H4 (cell line): ENCODE measurements around the gene ANKRD13D. TPM values are rescaled to one million over a fixed set of nuclear protein-coding genes. Genes with fewer than 3 reads are reported as not detected.
"Not testable (repeated sequence)": the region's sequence is repeated elsewhere in the genome, so short reads cannot be mapped to it uniquely, and the experiment has no call there.

ENCODE experiments used
- DNase-seq: peaks from one replicate; pipeline ENCODE4 v3.0.0-alpha.2; 2015; ENCODE audit warnings: low spot score
- total RNA-seq: library from RNA; depleted of rRNA; stranded (reverse); fragments of >200 nt; shearing (Covaris generic); gene quantifications from 2 replicates; pipeline ENCODE4 v1.2.3, GENCODE V29; 2014; rRNA removed

Gene ANKRD13D
- 5.6 and 6.1 TPM in 2 replicates for total RNA-seq

GRCh38 chr11:67289226-67289650 is at the start of gene ANKRD13D:
ANKRD13D (plus strand) TSS chr11:67289303; CDS start chr11:67289461, 158 bp downstream.
- DNase-seq: no peak

GRCh38 chr11:67239783-67240575 is 49.1 kb upstream of the ANKRD13D start:
- DNase-seq: peak; percentile 98

DNA sequence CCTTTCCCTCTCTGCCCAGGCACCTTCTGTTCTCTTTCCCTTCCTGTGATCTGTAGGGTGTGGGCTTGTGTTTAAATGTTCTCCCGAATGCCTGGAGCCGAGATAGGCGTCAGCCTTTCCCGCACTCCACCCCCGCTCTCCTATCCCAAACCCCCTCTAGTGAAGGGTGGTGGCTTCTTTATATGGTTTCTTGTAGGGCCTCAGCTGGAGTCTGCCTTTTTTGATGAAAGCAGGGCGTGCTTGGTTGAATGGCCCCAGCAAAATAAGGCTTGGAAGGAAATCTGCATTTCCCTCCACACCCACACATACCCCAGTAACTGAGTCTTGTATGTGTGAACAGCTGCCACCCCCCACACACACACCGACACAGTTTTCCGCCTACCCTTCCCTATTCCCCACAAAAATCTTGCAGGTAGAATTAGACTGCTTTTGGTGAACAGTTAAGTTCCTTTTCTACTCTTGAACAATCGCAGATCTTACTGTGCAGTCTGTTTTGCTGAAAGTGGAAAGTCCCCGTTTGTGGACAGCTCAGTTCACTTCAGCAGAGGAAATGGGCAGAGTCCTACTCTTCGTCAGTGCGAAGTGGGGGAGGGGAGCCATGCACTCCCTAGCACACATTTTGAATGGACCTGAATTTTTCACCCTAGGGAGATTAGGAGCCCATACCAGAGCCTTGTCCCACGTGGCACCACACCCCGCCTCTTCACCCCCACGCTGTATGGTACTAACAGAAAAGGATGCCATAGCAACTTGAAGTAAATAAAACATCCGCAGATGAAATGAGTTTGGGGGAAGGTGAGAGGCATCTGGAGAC is 48.3 kb upstream of the ANKRD13D start:
- peak; percentile 50 for DNase-seq

- no peak for DNase-seq
These were observed 46.6 kb upstream of the ANKRD13D start for GRCh38 chr11:67242548-67242947.

DNA sequence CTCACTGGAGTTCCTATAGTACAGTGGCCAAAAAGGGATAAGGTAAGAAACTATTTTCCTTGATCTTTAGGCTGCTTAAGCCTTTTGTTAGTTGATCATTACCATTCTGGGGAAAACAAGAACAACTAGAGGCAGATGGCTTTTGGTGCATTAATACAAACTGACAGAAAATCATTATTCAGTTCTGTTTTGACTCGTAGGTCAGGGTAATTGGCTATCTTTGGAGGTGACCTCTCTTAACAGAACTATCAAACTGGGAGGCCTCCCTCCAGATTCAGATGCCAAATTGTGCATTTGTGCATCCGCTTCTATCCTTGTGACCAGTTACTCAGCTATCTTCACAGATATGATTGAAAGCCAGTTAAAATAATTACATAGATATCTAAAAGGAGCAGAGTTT is 46.1 kb upstream of the ANKRD13D start:
- no peak for DNase-seq

DNA sequence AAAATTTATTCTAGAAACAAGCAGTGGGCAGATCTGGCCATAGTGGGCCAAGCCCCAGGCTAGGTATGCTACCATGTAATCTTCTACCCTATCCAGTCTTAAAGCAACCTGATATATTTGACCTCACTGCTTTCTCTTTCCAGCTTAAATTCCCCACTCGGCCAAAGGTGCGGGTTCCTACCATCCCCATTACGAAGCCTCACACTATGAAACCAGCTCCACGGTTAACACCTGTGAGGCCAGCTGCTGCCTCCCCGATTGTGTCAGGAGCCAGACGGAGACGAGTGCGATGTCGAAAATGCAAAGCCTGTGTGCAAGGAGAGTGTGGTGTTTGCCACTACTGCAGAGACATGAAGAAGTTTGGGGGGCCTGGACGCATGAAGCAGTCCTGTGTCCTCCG is 44.1 kb upstream of the ANKRD13D start:
- DNase-seq: no peak

GRCh38 chr11:67247946-67248550 is 41.1 kb upstream of the ANKRD13D start:
- no peak for DNase-seq

DNA sequence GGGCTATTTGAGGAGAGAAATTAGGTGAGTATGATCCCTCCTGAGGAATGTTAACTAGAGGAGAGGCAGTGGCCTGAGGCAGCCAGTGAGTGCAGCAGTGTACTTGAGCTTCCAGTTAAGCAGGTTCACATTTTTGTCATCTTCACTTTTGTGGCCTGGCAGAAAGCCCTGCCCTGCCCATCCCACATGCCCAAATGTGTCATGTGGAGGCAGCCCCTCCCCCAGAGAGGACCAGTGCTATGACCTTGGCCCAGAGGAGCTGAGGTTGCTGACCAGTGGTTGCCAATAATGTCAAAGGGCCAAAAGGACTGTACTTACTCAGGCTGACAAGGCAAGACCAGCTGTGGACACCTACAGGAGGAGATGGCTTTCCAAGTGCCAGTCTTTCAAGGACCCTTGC is 40.5 kb upstream of the ANKRD13D start:
- no peak for DNase-seq

GRCh38 chr11:67250059-67251043 is 38.8 kb upstream of the ANKRD13D start:
- DNase-seq: no peak

DNA sequence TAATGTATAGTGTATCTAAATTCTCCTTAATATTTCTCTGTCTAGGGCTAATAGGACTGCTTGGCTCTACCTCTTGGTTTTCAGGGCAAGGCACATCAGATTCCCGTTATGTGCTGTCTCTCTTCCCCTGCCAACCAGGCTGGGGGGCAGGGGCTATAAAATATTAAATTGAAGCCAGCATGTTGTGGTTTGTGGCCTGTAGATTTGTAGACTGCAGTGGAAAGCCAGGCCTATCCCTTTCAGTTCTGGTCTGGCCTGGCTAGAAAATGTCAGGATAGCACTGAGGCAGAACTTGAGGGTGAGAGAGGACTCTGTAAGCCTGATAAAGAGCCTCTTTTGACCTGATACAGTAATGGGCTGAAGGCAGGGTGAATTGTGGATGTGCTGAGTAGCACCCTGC is 37.3 kb upstream of the ANKRD13D start:
- DNase-seq: no peak

DNA sequence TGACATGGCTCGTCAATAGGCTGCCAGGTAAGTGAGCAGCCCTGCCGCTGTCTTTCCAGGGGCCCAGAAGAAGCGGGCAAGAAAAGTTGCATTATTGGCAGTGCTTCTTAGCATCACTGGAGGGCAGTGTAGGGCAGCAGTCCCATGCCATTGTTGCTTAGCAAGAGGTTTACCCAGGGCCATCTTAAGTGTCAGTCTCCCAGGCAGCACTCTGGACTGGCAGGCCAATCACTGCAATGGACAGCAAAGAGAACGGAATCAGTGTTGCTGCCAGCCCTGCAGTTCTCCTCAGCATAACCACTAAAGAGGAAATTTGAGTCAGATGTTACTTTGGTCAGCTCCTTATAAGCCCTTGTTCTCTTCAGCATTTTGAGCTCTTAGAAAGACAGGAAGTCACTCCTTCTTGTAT is 36.3 kb upstream of the ANKRD13D start:
- no peak for DNase-seq

DNA sequence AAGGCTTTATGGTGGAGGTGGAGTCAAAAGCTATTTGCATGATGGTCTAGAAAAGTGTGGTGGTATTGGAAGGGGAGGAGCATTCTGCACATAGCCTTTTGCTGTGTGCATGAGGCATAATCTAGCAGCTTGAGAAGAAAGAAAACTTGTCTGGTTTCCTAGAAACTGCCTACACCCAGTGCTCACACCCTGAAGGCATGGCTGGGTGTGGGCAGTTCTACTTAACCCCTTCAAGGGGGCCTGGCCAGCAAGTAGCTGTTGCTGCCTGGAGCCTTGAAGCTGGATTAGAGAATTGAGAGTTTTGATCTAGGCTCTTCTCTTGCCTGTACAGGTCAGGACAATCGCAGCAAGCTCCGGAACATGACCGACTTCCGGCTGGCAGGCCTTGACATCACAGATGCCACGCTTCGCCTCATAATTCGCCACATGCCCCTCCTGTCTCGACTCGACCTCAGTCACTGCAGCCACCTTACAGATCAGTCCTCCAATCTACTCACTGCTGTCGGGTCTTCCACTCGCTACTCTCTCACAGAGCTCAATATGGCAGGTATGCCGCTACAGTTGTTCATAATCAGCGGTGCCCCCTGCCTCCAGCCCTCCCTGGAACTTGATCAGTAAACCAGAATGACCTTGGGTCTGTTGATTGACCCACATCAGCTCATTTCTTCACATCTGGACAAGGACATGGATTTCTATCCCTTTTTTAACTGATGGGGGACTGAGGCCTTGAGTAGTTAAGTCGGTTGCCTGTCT is 35.1 kb upstream of the ANKRD13D start:
- DNase-seq: no peak

DNA sequence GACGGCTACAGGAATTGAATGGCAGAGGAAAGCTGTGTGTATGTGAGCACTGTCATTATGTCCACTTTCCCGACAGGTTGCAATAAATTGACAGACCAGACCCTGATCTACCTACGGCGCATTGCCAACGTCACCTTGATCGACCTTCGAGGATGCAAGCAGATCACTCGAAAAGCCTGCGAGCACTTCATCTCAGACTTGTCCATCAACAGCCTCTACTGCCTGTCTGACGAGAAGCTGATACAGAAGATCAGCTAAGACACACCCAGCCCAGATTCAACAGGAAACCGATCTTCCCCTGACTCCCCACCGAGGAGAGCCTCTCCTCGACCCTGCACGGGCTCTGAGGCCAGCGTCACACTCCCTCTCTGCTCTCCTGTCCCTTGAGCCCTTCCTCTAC is 34.3 kb upstream of the ANKRD13D start:
- no peak for DNase-seq

GRCh38 chr11:67255353-67255752 is 33.8 kb upstream of the ANKRD13D start:
- DNase-seq: no peak

DNA sequence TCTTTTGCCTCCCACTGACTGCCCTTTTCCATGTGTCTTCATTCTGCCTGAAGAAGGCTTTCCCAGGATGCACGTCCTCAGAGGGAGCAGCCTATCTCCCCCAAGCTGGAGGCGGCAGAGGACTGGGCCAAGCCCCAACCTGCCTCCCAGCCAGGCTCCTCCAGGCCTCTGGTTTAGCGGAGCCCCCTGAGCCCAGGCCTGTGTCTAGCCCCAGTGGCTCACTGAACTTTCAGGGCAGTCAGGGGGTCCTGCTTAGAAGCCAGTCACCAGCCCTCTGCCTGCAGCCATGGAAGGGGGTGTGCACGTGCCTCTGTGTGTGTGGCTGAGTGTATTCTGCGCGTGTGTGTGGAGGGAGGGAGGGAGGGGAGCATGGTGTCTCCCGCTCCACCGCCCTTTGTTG is 33.2 kb upstream of the ANKRD13D start:
- DNase-seq: no peak

DNA sequence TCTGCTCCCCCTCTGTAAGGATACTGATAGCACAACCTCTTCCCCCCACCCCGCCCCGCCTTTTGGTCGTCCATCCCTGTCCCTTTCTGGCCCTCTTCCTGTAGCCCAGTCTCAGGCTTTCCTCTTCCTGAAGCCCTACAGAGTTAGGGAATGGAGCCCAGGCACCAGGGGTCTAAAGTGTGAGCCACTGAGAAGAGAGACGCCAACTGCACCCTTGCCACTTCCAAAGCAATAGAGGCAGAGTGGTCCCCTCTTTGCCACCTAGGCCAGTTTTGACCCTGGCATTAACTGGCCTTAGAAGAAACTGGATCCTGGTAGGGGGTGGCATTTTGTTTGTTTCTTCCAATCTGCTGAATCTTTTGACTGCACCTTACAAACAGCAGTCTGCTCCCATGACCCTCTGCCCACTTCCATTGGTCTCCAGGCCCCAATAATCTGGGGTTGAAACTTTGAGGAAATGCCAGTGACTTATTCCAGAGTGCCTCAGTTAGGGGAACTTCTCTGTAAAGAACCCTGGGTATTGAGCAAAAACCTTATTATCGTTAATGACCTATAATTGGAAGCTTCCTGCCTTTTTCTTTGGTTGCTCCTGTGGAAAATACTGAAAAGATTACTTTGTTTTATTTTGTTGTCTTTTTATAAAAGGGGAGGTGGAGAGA is 32.5 kb upstream of the ANKRD13D start:
- DNase-seq: no peak

GRCh38 chr11:67260406-67260805 is 28.7 kb upstream of the ANKRD13D start:
- DNase-seq: no peak

DNA sequence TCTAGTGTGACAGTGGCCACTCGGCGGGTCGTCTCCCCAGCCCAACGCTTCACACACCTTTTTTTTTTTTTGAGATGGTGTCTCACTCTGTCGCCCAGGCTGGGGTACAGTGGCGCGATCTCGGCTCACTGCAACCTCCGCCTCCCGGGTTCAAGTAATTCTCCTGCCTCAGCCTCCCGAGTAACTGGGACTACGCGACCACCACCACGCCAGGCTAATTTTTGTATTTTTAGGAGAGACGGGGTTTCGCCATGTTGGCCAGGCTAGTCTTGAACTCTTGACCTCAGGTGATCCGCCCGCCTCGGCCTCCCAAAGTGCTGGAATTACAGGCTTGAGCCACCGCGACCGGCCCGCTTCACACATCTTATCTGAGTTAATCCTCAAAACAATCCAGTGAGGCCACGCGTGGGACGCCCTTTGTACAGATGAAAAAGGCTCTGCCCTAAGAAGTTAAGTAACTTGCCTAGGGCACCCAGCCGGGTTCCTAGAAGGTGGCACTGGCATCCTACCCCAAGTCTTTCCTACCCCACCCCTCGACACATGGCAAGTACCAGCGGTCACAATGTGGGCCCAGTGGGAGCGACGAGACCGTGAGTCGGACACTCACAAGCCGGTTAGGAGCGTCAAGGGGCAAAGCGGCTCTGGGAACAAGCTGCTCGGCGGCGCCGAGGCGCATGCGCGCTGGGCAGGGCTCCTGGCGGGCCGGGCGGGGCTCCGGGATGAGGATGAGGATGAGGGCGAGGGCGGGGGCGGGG is 28.0 kb upstream of the ANKRD13D start:
- DNase-seq: not testable (repeated sequence)

GRCh38 chr11:67261640-67261945 is 27.5 kb upstream of the ANKRD13D start:
- no peak for DNase-seq
